PFSK-1 (cell line): Measurements from ENCODE around the gene FAM219A.

Experiments used
- FOXP2 ChIP-seq: optimal IDR thresholded peaks from 2 replicates; pipeline ENCODE3; 2011; ENCODE audit warnings: borderline replicate concordance, control low read depth, inconsistent platforms; ENCODE audit not compliant: insufficient read depth; ENCODE audit errors: extremely low read length, extremely low read depth
- POLR2AphosphoS5 ChIP-seq: IDR thresholded peaks from 2 replicates; pipeline ENCODE4 v1.6.1; 2012; ENCODE audit warnings: low read depth, mild to moderate bottlenecking, control low read depth, low read length, moderate library complexity

GRCh38 chr9:34400686-34401602, 57.4 kb downstream of the FAM219A start:
- TF ChIP-seq POLR2AphosphoS5 (no peak), FOXP2 (no peak)
